DMS 273 (cell line): ENCODE measurements around the gene COMMD4.
A peak's percentile ranks its signal among the peaks of the same experiment; 100 is the strongest.
"Not testable (repeated sequence)": the region's sequence is repeated elsewhere in the genome, so short reads cannot be mapped to it uniquely, and the experiment has no call there.

Experiments
- DNase-seq: peaks from one replicate; lab custom pipeline; 2025; ENCODE audit not compliant: unreplicated experiment; lab: John Stamatoyannopoulos, UW

The COMMD4 gene

DNA sequence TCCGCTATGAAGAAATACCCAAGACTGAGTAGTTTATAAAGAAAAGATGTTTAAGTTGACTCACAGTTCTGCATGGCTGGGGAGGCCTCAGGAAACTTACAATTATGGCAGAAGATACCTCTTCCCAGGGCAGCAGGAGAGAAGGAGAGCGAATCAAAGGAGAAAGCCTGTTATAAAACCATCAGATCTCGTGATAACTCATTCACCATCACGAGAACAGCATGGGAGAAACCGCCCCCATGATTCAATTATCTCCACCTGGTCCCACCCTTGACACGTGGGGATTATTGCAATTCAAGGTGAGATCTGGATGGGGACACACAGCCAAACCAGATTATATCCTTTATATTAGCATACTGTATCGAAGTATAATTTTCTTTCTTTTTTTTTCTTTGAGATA is 3.8 kb upstream of the COMMD4 start:
- DNase-seq, result not testable (repeated sequence)

DNA sequence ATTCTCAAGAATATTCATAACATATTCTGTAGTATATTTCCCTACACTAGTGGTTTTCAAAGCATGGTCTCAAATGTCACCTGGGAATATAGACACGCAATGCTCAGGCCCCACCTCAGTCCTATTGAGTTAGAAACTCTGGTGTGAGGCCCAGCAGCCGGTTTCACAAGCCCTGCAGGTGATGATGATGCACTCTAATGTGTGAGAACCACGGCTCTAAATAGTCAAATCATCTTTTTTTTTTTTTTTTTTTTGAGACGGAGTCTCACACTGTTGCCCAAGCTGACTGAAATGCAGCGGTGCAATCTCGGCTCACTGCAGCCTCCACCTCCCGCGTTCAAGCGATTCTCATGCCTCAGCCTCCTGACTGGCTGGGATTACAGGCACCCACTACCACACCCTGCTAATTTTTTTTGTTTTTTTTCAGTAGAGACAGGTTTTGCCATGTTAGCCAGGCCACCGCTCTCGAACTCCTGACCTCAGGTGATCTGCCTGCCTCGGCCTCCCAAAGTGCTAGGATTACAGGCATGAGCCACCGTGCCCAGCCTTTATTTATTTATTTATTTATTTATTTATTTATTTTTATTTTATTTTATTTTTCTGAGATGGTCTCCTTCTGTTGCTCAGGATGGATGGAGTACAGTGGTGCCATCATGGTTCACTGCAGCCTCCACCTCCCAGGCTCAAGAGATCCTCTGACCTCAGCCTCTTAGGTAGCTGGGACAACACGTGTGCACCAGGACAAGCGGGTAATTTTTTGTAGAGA is 2.0 kb upstream of the COMMD4 start:
- not testable (repeated sequence) for DNase-seq

DNA sequence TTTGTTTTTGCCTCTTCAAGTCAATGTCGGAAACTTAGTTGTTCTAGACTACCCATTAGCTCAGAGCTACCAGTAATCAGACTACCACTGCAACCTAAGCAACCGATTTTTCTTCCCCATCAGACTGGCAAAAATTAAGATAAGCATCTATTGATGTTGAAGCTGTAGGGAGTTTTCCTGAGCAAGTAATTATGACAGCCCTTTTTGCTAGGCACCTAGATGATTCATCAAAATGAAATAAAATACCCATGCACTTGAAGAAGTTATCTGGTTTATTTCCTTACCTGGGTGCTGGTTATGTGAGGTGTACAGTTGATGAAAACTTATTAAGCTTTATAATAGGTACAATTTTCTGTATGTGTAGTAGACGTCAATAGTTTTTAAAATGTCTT is 554 bp upstream of the COMMD4 start:
- no peak for DNase-seq

DNA sequence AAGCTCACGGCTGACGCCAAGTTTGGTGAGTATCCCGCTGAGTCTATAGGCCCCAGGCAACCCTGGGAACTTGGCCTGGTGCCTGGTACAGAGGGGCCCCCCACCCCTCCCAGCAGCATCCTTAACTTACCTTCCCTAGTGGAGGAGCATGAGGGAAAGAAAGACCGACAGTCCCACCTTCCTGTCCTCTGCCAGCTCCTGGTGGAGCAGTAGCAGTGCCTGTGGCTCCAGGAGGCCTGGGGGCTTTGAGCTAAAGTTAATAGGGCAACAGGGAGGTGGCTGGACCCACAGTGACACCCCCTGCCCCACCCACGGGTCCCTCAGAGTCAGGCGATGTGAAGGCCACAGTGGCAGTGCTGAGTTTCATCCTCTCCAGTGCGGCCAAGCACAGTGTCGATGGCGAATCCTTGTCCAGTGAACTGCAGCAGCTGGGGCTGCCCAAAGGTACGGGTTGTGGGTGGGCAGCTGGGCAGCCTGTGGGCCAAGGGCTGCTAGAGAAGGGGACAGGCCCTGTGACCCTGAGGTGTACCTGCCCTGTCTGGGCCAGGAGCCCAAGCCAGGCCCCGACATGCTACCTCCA is 2.9 kb downstream of the COMMD4 start:
- no peak for DNase-seq

DNA sequence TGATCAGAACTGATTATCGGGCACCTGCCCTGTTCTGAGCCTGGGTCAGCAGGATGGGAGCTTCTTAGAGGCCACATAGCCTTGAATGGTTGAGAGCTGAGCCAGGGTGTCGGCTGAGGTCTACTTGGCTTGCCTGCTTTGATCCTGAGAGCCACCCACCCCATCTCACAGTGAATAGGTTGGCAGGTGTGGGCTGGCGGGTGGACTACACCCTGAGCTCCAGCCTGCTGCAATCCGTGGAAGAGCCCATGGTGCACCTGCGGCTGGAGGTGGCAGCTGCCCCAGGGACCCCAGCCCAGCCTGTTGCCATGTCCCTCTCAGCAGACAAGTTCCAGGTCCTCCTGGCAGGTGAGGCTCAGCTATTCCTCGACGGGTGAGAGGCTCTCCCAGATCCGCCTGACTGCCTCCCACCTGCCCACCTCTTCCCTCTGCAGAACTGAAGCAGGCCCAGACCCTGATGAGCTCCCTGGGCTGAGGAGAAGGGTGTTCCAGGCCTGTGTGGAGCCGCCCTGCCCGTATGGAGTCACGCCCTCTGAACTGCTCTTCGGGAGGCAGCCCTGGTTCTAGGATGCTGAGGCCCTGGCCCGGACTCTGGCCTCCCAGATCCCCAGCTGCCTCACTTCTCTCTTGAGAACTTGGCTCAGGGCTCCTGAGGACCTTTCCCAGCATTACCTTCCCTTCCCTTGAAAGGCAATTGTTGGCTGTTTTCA is 3.8 kb downstream of the COMMD4 start:
- DNase-seq, result no peak

DNA sequence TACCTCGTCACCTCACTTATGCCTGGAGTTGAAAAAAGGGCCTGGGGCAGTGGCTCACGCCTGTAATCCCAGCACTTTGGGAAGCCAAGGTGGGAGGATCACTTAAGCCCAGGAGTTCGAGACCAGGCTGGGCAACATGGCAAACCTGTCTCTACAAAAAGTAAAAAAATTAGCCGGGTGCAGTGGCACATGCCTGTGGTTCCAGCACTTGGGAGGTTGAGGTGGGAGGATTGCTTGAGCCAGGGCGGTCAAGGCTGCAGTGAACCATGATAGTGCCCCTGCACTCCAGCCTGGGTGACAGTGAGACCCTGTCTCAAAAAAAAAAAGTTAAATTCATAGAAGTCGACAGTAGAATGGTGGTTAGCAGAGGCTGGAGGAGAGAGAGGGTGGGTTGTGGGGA is 6.4 kb downstream of the COMMD4 start:
- no peak for DNase-seq

DNA sequence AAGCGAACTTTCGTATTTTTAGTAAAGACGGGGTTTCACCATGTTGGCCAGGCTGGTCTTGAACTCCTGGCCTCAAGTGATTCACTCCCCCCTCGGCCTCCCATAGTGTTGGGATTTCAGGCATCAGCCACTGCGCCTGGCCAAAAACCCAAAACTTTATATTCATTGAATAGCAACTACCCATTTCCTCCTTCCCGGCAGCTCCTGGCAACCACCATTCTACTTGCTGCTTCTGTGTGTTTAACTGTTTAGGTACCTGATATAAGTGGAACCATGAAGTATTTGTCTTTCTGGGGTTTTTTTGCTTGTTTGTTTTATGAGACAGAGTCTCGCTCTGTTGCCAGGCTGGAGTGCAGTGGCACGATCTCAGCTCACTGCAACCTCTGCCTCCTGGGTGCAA is 8.1 kb downstream of the COMMD4 start:
- not testable (repeated sequence) for DNase-seq

DNA sequence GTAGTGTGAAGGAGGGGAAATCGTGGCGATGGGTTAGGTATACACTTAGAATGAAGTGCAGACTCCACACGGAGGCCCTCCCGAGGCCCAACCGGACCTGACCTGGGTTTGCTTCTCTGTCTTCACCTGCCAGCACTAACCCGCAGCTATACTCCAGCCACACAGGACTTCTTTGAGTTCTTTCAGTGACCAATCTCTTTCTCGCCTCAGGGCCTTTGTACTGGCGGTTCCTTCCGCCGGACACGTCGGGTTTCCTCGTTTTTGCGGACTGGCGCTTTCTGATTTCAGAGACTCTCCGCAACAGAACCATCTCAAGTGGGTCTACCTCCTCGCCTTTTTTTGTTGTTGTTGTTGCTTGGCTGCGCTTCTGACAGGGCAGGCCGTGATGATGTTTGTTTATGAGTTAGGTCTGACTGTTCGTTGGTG is 10.9 kb downstream of the COMMD4 start, which contains the start of gene NEIL1:
TSS of gene NEIL1 (plus strand) at position 244 of the 426 bp plus-strand sequence. CDS start 1,867 bp downstream, outside the sequence.
- no peak for DNase-seq

DNA sequence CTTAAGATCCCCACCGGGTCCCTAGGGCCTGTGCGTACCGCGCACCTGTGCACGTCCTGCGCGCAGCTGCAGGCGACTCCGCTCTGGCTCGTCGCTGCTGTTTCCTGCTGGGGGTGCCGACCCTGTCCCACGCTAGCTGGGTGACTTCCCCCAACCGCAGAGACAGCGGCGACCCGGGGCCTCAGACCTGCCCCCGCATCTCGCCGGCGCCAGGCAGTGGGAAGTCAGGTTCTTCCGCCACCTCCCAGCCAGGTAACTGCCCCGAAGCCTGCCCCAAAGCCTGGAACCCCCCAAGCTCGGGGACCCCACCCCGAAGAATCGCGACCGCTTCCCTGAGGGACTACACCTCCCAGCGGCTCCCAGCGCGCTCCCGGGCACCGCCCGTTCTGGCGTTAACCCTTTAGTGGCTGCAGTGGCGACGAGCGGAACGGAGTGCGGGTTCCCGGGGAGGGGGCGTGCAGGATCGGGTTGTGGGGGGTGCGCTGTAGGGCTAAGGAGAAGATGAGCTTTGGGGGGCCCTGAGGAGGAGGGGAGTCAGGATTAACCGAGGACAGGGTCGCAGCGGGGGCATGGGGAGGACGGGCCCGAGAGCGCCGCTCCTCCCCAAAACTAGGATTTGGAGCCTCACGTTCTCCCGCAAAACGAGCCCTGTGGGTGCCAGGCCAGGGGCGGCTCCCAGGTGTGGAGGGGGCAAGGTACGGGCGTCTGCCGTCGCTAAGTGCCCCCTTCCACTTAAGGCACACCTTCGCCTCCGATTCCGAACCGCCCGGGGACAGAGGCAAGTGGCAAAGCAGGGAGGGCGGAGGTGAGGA is 11.6 kb downstream of the COMMD4 start:
- peak; percentile 50 for DNase-seq

DNA sequence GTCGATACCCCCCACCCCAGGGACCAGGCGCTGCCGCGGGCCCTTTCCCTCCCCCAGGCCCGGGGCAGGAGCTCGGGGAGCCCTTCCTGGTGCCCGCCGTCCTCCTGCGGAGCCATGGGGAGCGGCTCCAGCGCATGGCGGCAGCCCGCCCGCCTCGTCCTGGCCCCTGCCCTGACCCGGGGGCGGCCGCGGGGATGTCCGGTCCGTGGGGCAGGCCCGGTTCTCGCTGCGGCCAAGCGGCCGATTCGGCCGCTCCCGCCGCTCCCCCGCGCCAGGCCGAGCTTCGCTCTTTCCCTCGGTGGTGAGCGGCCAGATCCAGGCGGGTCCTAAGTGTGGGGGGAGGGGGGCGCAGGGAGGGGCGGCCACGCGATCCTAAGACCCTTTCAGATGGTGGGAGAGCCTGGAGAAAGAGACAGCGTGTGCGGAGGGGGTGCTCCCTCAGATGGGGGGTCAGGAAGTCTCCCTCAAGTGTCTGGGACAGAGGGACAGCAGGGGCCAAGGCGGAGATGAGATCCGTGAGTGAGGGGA is 12.2 kb downstream of the COMMD4 start:
- DNase-seq, result peak; percentile 37

DNA sequence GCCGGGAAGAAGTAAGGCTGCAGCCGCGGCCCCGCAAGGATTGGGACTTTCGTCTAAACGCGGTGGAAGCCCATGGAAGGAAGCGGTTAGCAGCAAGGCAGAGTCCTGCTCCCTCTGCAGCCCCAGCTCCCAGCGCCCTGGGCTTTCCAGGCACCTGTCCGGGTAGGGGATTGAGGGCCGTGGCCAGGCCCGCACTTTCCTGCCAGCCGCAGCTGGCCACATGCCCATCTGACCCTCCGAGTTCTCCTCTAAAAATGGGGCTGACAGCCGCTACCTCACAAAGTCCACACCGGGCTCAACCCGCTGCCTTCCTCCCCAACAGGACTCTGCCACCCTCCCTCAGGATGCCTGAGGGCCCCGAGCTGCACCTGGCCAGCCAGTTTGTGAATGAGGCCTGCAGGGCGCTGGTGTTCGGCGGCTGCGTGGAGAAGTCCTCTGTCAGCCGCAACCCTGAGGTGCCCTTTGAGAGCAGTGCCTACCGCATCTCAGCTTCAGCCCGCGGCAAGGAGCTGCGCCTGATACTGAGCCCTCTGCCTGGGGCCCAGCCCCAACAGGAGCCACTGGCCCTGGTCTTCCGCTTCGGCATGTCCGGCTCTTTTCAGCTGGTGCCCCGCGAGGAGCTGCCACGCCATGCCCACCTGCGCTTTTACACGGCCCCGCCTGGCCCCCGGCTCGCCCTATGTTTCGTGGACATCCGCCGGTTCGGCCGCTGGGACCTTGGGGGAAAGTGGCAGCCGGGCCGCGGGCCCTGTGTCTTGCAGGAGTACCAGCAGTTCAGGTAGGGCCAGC is 12.9 kb downstream of the COMMD4 start:
- peak; percentile 55 for DNase-seq

DNA sequence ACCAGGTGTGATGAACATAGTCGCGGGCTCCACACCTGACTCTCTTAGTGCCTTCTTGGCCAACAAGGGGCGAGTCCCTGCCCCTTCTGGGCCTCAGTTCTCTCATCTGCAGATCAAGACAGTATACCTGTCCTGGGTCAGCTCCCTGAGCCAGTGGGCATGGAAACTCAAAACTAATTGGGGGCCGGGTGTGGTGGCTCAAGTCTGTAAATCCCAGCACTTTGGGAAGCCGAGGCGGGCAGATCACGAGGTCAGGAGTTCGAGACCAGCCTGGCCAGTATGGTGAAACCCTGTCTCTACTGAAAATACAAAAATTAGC is 13.4 kb downstream of the COMMD4 start:
- DNase-seq, result not testable (repeated sequence)

DNA sequence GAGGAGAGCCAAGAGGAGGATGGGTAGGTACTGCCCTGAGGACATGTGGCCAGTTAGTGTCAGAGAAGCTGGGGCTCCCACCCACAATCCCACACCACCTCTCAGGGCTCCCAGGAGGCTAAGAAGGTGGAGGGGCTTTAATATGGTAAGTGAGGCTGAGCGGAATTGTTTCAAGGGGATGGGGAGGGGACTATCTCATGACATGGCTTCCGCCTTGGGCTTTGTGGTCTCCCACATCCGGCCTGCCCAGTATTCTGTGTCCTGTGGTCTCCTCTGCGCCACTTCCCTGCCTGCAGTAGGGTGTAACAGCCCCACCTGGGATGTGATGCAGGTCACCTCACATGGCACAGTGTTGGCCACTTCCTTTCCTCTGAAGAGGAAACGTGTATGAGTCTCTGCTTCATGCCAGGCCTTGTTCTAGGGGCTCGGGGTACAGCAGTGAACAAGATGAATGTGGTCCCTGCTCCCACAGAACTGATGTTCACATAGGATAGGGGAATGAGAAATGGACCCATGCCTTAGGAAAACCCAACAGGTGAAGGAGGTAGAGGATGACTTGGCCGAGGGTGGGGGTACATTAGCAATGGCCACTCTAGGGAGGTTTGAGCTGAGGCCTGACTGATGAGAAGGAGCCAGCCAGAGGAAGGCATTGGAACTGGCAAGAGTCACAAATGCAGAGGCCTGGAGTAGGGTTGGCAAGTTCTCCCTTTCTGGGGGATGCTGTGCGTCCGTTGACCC is 14.2 kb downstream of the COMMD4 start:
- DNase-seq, result peak; percentile 39

DNA sequence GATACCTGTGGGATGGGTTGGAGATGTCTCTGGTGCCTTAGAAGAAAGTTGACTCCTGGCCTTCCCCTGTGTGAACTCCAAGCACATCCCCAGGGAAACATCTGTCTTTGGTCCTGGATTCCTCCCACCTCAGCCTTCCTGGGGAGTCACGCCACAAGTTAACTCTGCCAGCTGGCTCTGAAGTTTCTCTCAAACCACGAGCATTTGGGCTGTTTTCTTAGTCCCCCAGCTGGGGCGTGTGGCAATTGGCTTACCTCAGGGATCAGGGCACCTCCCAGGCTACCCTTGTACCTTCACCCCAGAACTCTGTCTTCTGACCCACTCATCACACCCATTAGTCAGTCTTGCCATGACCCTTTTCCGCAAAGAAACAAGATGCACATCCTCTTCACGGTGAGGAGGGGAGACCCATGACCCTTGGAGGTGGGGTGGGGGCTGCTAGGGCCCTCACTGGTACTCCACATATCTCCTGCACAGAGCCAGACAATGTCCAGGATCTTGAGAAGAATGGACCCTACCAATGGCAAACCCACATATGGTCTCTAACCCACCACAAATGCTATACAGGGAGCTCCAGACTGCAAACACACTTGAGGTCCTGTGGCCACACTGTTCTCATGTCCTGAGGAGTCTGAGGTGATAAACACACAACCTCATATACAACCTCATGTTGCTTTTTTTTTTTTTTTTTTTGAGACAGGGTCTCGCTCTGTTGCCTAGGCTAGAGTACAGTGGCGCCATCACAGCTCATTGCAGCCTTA is 14.9 kb downstream of the COMMD4 start:
- DNase-seq, result peak; percentile 39

DNA sequence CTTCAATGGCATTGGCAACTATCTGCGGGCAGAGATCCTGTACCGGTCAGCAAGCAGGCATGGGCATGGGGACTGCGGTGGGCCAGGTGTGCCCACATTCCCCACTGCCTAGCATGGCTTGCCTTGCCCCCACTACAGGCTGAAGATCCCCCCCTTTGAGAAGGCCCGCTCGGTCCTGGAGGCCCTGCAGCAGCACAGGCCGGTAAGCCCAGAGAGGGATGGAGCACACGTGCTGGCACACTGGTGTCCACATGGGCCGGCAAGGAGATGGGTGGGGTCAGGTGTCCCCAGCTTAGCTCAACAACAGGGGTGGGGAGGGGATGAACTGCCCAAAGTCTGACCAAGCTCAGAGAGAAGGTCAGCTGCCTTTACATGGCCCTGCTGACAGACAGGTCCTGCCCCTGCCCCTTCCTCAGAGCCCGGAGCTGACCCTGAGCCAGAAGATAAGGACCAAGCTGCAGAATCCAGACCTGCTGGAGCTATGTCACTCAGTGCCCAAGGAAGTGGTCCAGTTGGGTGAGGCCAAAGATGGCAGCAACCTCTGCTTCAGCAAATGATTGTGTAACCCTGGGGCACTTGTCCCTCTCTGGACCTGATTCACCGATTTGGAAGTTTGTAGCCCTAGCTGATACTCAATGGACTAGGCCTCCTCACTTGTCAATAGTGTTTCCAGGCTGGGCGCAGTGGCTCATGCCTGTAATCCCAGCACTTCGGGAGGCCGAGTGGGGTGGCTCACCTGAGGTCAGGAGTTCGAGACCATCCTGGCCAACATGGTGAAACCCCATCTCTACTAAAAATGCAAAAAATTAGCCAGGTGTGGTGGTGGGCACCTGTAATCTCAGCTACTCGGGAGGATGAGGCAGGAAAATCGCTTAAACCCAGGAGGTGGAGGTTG is 16.6 kb downstream of the COMMD4 start:
- DNase-seq, result no peak

DNA sequence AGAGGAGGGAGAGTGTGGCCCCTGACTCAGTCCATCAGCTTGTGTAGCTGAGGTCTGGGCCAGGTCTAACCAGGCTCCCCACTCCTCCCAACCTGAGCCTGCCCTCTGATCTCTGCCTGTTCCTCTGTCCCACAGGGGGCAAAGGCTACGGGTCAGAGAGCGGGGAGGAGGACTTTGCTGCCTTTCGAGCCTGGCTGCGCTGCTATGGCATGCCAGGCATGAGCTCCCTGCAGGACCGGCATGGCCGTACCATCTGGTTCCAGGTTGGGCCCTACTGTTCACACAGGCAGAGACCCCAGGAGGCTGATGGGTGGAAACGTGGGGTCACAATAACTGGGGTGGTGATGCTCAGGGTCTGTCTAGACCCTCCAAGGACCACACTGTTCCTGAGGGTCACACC is 17.7 kb downstream of the COMMD4 start:
- DNase-seq, result no peak

DNA sequence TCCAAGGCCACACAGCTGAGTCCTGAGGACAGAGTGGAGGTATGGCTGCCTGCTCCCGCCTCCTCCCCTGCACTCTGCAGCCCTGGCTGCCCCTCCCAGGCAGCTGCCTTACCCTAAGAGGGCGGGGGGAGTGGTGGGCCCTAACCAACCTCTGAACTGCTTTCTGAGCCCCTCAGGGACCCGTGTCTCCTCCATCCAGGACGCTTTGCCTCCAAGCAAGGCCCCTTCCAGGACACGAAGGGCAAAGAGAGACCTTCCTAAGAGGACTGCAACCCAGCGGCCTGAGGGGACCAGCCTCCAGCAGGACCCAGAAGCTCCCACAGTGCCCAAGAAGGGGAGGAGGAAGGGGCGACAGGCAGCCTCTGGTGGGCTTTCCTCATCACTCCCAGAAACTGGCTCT is 18.6 kb downstream of the COMMD4 start:
- no peak for DNase-seq

DNA sequence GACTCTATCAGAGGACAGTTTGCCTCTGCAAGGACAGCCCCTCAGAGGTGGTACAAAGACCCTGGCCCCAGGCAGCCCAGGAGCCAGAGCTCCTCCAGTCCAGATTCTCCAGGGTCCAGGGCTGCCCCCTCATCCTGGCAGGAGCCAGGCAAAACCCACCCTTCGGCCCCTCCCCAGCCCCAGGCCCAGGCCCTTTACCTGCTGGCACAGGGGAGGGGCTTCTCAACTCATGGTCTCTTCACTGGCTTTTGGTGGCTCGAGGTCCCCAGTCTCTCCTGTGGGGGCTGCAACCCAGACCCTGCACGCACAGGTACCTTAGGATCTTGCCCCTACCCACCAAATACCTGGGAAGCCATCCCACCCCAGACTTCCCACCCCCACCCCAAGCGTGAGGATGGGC is 19.5 kb downstream of the COMMD4 start:
- DNase-seq, result no peak
